Measurements from ENCODE around the gene PKD1L1.
"Not testable (repeated sequence)": the region's sequence is repeated elsewhere in the genome, so short reads cannot be mapped to it uniquely, and the experiment has no call there.

PKD1L1 gene

GRCh38 chr7:47937065-47937687, 11.1 kb downstream of the PKD1L1 start:
- no peak for FAIRE-seq

GRCh38 chr7:47936323-47936722, 11.9 kb downstream of the PKD1L1 start:
- FAIRE-seq, result no peak

GRCh38 chr7:47935336-47935735, 12.9 kb downstream of the PKD1L1 start:
- FAIRE-seq, result no peak

GRCh38 chr7:47934831-47935230, 13.4 kb downstream of the PKD1L1 start:
- FAIRE-seq, result no peak

GRCh38 chr7:47933215-47933614, 15.1 kb downstream of the PKD1L1 start:
- no peak for FAIRE-seq

GRCh38 chr7:47932466-47933037, 15.7 kb downstream of the PKD1L1 start:
- FAIRE-seq, result no peak

- no peak for FAIRE-seq
Observed at GRCh38 chr7:47932016-47932415, 16.2 kb downstream of the PKD1L1 start.

GRCh38 chr7:47931005-47932004, 17.0 kb downstream of the PKD1L1 start:
- FAIRE-seq, result no peak

GRCh38 chr7:47924266-47924665, 24.0 kb downstream of the PKD1L1 start:
- no peak for FAIRE-seq

GRCh38 chr7:47923081-47923875, 25.0 kb downstream of the PKD1L1 start:
- FAIRE-seq, result not testable (repeated sequence)

- FAIRE-seq, result not testable (repeated sequence)
Observed at GRCh38 chr7:47916514-47916913, 31.8 kb downstream of the PKD1L1 start.

- FAIRE-seq, result no peak
Observed at GRCh38 chr7:47915616-47915976, 32.7 kb downstream of the PKD1L1 start.

- no peak for FAIRE-seq
Observed at GRCh38 chr7:47914717-47915615, 33.3 kb downstream of the PKD1L1 start.

GRCh38 chr7:47912332-47912731, 35.9 kb downstream of the PKD1L1 start:
- FAIRE-seq, result no peak

- FAIRE-seq, result no peak
Observed at GRCh38 chr7:47908720-47909119, 39.5 kb downstream of the PKD1L1 start.

GRCh38 chr7:47907981-47908616, 40.2 kb downstream of the PKD1L1 start:
- FAIRE-seq, result no peak

GRCh38 chr7:47906883-47907282, 41.4 kb downstream of the PKD1L1 start:
- FAIRE-seq, result no peak

GRCh38 chr7:47905076-47905920, 43.0 kb downstream of the PKD1L1 start:
- FAIRE-seq, result no peak

GRCh38 chr7:47902013-47902412, 46.3 kb downstream of the PKD1L1 start:
- no peak for FAIRE-seq

- FAIRE-seq, result no peak
Observed at GRCh38 chr7:47901542-47901941, 46.7 kb downstream of the PKD1L1 start.
